Ovary (tissue), 1 donor: ENCODE measurements around the gene DOK1.

Experiments used
- EP300 ChIP-seq: sonication (generic); formaldehyde crosslinking; IDR thresholded peaks from one replicate; pipeline ENCODE4 v1.6.1; 2017; ENCODE audit warnings: antibody characterized with exemption
- POLR2A ChIP-seq: fragments of 450-650 bp; IDR thresholded peaks from one replicate; pipeline ENCODE4 v1.6.1; 2017; ENCODE audit warnings: antibody characterized with exemption, mild to moderate bottlenecking, moderate library complexity

- no peak for TF ChIP-seq POLR2A
- no peak for TF ChIP-seq EP300
These were observed 14.2 kb upstream of the DOK1 start for GRCh38 chr2:74540291-74540690.
